BLaER1 (cell line): Measurements from ENCODE around the gene KCNK4.
A peak's percentile ranks its signal among the peaks of the same experiment; 100 is the strongest.

Experiments
- H3K27ac ChIP-seq: shearing (Covaris generic); formaldehyde crosslinking; 2 replicates; pipeline ENCODE4 v1.8.1; 2022
- H3K27me3 ChIP-seq: shearing (Covaris generic); formaldehyde crosslinking; 2 replicates; pipeline ENCODE4 v1.8.1; 2022
- H3K36me3 ChIP-seq: shearing (Covaris generic); formaldehyde crosslinking; 2 replicates; pipeline ENCODE4 v1.8.1; 2022
- H3K4me1 ChIP-seq: shearing (Covaris generic); formaldehyde crosslinking; 2 replicates; pipeline ENCODE4 v1.8.1; 2022
- H3K4me2 ChIP-seq: shearing (Covaris generic); formaldehyde crosslinking; 2 replicates; pipeline ENCODE4 v1.8.1; 2022
- H3K4me3 ChIP-seq: shearing (Covaris generic); formaldehyde crosslinking; 2 replicates; pipeline ENCODE4 v1.8.1; 2022
- H3K9ac ChIP-seq: shearing (Covaris generic); formaldehyde crosslinking; 2 replicates; pipeline ENCODE4 v1.8.1; 2022
- H3K9me3 ChIP-seq: shearing (Covaris generic); formaldehyde crosslinking; 2 replicates; pipeline ENCODE4 v1.8.1; 2022
- H4K20me1 ChIP-seq: shearing (Covaris generic); formaldehyde crosslinking; 2 replicates; pipeline ENCODE4 v1.8.1; 2022
- Cebpa-rat ChIP-seq: shearing (Covaris generic); IDR thresholded peaks from 2 replicates; pipeline ENCODE4 v1.8.1; 2022

Gene KCNK4

DNA sequence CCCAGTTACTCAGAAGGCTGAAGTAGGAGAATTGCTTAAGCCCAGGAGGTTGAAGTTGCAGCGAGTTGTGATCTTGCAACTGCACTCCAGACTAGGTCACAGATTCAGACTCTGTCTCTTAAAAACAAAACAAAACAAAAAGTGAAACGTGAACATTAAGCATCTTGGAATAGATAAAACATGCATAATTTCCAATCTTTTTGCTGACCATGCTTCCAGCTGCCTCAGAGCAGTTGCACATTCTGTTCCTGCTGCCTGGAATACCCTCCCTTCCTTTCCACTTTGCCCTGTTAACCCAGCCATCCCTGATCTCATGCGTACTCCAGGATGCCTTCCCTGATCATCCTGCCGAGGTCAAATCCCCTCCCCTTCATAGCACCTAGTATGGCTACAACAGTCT is 48.2 kb downstream of the KCNK4 start:
- Histone ChIP-seq H4K20me1 (no peaks in the 10 kb centered on the region), H3K27me3 (no peaks in the 10 kb centered on the region), H3K27ac (peak overlapping the region; percentile 90), H3K4me1 (peaks cover 77% of the 10 kb centered on the region), H3K9ac (peak overlapping the region; percentile 71; the same call in 1 of the 2 replicates), H3K4me3 (peak overlapping the region; percentile 65; the same call in 1 of the 2 replicates), H3K36me3 (peaks cover 11% of the 10 kb centered on the region; the same call in 1 of the 2 replicates), H3K9me3 (no peaks in the 10 kb centered on the region), H3K4me2 (peak overlapping the region; percentile 95)
- no peak for TF ChIP-seq Cebpa-rat

DNA sequence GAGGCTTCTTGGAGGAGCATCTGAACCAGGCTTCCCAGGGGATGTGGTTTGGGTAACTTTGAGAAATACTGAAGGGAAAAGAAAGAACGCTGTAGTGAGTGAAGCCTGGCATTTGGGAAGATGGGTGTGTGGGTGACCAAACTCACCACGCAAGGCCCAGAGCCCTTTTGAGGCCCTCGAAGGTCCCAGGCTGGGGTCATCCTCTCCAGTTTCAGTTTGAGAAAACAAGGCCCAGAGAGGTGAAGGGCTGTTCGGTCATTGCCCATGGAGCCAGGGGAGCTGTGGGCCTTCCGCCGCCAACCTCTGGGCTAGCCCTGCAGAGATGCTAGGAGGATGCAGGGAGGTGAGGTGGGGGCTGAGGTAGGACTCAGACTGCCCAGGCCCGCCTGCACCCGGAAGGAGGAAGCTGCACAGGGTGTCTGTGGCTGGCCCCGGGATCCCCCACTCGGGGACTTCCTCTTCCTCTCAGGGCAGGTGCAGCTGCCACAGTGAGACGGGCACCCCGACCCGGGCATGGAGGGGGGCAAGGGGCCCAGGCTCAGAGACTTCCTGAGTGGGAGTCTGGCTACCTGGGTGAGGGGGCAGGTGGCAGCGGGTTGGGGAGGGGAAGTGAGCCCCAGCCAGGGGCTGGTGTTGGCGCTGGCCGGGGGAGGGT is 48.8 kb downstream of the KCNK4 start, which contains the start of gene CCDC88B:
Gene CCDC88B, plus strand, starts transcription at position 451 of the 655 bp plus-strand sequence. Its CDS starts 63 bp downstream, at position 514.
- Histone ChIP-seq H3K4me1 (peaks cover 77% of the 10 kb centered on the region), H3K27me3 (no peaks in the 10 kb centered on the region), H3K4me3 (peak within 1 kb of the TSS; percentile 65), H3K27ac (peak within 1 kb of the TSS; percentile 90), H3K9me3 (no peaks in the 10 kb centered on the region), H4K20me1 (no peaks in the 10 kb centered on the region), H3K36me3 (peaks cover 17% of the 10 kb centered on the region; the same call in 1 of the 2 replicates), H3K4me2 (peak within 1 kb of the TSS; percentile 95), H3K9ac (peak within 1 kb of the TSS; percentile 71)
- no peak for TF ChIP-seq Cebpa-rat

DNA sequence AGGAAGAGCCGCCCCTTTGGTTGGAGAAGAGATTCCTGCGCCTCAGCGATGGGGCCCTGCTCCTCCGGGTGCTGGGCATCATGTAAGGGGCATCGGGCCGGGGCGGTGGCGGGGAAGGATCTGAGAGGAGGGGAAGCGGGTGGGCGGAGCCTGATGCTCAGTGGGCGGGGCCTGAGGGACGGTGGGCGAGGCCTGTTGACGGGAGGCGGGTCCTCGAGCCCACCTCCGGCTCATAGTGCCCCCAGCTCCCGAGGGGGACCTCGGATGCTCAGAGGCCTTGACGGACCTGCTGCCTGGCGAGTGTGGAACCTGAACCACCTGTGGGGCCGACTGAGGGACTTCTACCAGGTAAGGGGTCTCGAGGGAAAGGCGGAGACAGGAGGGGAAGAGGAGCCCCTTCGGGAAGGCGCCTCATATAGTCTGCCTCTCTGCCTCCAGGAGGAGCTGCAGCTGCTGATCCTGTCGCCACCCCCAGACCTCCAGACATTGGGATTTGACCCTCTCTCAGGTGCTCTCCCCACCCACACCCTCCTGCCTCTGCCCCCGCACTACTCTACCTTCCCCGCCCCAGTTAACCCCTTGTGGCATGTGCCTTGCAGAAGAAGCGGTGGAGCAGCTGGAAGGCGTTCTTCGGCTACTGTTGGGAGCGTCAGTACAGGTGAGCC is 49.7 kb downstream of the KCNK4 start:
- peaks cover 73% of the 10 kb centered on the region for H3K4me1 ChIP-seq
- peak overlapping the region; percentile 65 for H3K4me3 ChIP-seq
- H4K20me1 ChIP-seq = no peaks in the 10 kb centered on the region
- H3K4me2 ChIP-seq = peak overlapping the region; percentile 95
- H3K9me3 ChIP-seq = no peaks in the 10 kb centered on the region
- peak overlapping the region; percentile 90 for H3K27ac ChIP-seq
- H3K36me3 ChIP-seq = peaks cover 26% of the 10 kb centered on the region; the same call in 1 of the 2 replicates
- no peaks in the 10 kb centered on the region for H3K27me3 ChIP-seq
- TF ChIP-seq Cebpa-rat = no peak
- H3K9ac ChIP-seq = peak overlapping the region; percentile 71

DNA sequence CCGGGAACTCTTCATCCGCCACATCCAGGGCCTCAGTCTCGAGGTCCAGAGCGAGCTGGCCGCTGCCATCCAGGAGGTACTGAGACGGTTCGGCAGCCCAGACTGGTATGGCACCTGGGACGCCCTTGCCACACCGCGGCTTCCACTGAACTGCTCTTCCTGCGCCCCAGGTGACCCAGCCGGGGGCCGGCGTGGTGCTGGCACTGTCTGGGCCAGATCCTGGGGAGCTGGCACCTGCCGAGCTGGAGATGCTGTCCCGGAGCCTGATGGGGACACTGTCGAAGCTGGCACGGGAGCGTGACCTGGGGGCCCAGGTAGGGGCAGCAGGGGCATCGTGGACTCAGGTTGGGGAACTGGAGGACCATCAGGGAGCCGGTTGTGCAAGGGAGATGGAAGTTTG is 50.3 kb downstream of the KCNK4 start:
- peak overlapping the region; percentile 65 for H3K4me3 ChIP-seq
- no peak for TF ChIP-seq Cebpa-rat
- no peak overlapping the region for H3K9ac ChIP-seq
- H3K27ac ChIP-seq = peak overlapping the region; percentile 90
- no peaks in the 10 kb centered on the region for H3K27me3 ChIP-seq
- H4K20me1 ChIP-seq = no peaks in the 10 kb centered on the region
- H3K9me3 ChIP-seq = no peaks in the 10 kb centered on the region
- H3K4me2 ChIP-seq = peak overlapping the region; percentile 95
- peaks cover 72% of the 10 kb centered on the region for H3K4me1 ChIP-seq
- peaks cover 26% of the 10 kb centered on the region; the same call in 1 of the 2 replicates for H3K36me3 ChIP-seq

DNA sequence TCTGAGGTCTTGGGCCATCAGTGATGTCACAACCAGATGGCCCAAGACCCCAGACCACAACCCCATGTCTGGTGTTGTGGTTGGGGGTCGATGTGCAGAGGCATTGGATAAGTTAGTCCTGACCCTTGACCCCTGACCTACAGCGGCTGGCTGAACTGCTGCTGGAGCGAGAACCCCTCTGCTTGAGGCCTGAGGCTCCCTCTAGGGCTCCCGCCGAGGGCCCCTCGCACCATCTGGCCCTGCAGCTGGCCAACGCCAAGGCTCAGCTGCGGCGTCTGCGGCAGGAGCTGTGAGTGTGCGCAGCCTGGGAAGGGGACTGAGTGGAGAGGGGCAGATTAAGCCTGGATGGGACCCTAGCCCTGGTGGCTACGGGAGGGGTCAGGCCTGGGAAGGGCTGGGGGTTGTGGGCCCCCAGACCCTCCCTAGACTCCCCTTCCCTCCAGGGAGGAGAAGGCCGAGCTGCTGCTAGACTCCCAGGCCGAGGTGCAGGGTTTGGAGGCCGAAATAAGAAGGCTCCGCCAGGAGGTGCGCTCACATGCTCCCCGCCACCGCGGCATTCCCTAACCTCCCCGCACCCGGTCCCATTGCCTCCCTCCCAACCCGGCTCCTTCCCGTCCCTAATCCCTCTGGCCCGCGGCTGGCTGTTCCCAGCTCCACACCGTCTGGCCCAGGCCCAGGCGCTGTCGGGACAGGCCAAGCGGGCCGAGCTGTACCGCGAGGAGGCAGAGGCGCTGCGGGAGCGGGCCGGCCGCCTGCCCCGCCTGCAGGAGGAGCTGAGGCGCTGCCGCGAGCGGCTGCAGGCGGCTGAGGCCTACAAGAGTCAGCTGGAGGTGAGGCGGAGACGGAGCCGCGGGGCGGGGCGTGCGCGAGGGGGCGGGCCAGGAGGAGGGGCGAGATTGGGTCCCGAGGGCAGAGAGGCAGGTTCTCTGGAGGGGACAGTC is 51.0 kb downstream of the KCNK4 start:
- H3K9me3 ChIP-seq = no peaks in the 10 kb centered on the region
- H3K4me1 ChIP-seq = peaks cover 73% of the 10 kb centered on the region
- peak overlapping the region; percentile 29; the same call in 1 of the 2 replicates for H3K4me3 ChIP-seq
- H3K27ac ChIP-seq = peak overlapping the region; percentile 90
- H3K27me3 ChIP-seq = no peaks in the 10 kb centered on the region
- H4K20me1 ChIP-seq = no peaks in the 10 kb centered on the region
- peak overlapping the region; percentile 95 for H3K4me2 ChIP-seq
- H3K9ac ChIP-seq = peak overlapping the region; percentile 47
- no peak for TF ChIP-seq Cebpa-rat
- peaks cover 26% of the 10 kb centered on the region; the same call in 1 of the 2 replicates for H3K36me3 ChIP-seq

DNA sequence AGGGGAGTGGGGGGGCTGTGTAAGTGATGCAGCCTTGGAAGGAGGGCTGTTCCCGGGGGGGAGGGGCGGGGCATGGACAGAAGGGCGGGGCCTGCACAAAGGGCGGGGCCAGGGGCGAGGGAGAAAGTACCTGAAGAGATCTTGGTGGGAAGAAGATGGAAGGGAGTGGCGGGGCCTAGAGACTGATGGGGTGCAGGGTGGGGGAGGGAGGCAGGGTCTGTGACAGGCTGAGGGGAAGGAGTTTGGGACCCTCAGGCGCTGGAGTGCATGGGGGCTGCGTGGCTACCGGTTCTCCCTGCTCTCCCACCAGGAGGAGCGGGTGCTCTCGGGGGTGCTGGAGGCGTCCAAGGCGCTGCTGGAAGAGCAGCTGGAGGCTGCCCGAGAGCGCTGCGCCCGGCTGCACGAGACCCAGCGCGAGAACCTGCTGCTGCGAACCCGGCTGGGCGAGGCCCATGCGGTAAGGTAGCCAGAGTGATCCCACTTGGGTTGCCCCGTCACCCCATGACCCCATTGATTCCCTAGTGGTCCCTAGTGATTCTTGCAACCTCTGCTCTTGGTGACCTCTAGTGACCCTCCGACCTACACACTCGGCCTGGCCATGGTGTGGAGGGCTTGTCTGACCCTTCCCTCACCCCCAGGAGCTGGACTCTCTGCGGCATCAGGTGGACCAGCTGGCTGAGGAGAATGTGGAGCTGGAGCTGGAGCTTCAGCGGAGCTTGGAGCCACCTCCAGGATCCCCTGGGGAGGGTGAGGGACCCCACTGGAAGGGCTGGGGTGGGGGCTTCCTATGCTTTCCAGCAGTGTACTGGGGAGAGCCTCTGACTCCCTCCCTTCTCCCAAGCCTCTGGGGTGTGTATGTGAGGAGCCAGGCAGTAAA is 52.0 kb downstream of the KCNK4 start:
- no peak for TF ChIP-seq Cebpa-rat
- Histone ChIP-seq H4K20me1 (no peaks in the 10 kb centered on the region), H3K27ac (0 out of 2 replicates have a peak overlapping the region, but pooled peaks have one; percentile 49), H3K36me3 (peaks cover 26% of the 10 kb centered on the region; the same call in 1 of the 2 replicates), H3K9me3 (no peaks in the 10 kb centered on the region), H3K4me1 (peaks cover 82% of the 10 kb centered on the region), H3K4me3 (no peak overlapping the region), H3K27me3 (no peaks in the 10 kb centered on the region), H3K4me2 (peak overlapping the region; percentile 95), H3K9ac (no peak overlapping the region)

DNA sequence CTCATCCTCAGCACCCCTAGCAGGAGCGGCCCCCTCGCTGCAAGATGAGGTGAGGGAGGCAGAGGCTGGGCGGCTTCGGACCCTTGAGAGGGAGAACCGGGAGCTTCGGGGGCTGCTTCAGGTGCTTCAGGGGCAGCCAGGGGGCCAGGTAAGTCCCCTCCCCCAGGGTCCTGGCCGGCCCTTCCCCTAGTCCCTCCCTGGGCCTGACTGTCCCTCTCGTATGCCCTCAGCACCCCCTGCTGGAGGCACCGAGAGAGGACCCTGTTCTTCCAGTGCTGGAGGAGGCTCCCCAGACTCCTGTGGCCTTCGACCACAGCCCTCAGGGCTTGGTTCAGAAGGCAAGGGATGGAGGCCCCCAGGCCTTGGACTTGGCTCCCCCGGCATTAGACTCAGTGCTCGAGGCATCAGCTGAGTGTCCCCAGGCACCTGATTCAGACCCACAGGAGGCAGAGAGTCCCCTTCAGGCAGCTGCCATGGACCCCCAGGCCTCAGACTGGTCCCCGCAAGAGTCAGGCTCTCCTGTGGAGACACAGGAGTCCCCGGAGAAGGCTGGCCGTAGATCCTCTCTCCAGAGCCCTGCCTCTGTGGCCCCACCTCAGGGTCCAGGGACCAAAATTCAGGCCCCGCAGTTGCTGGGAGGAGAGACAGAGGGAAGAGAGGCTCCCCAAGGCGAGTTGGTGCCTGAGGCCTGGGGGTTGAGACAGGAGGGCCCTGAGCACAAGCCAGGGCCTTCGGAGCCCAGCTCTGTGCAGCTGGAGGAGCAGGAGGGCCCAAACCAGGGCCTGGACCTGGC is 52.9 kb downstream of the KCNK4 start:
- H3K27ac ChIP-seq = peak overlapping the region; percentile 49
- no peak overlapping the region for H3K4me3 ChIP-seq
- peak overlapping the region; percentile 36 for H3K4me2 ChIP-seq
- H4K20me1 ChIP-seq = no peaks in the 10 kb centered on the region
- peaks cover 26% of the 10 kb centered on the region; the same call in 1 of the 2 replicates for H3K36me3 ChIP-seq
- H3K9ac ChIP-seq = no peak overlapping the region
- H3K4me1 ChIP-seq = peaks cover 83% of the 10 kb centered on the region
- TF ChIP-seq Cebpa-rat = no peak
- no peaks in the 10 kb centered on the region for H3K27me3 ChIP-seq
- H3K9me3 ChIP-seq = no peaks in the 10 kb centered on the region

DNA sequence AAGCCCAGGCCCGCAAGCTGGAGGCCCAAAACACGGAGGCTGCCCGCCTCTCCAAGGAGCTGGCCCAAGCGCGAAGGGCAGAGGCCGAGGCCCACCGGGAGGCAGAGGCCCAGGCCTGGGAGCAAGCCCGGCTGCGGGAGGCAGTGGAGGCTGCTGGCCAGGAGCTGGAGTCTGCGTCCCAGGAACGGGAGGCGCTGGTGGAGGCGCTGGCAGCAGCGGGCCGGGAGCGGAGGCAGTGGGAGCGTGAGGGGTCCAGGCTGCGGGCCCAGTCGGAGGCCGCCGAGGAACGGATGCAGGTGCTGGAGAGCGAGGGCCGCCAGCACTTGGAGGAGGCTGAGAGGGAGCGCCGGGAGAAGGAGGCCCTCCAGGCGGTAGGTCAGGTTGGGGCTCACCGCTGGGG is 53.7 kb downstream of the KCNK4 start:
- no peak overlapping the region for H3K9ac ChIP-seq
- peaks cover 26% of the 10 kb centered on the region; the same call in 1 of the 2 replicates for H3K36me3 ChIP-seq
- H3K27me3 ChIP-seq = no peaks in the 10 kb centered on the region
- no peaks in the 10 kb centered on the region for H4K20me1 ChIP-seq
- no peak overlapping the region for H3K4me3 ChIP-seq
- H3K27ac ChIP-seq = peak overlapping the region; percentile 49; the same call in 1 of the 2 replicates
- H3K4me1 ChIP-seq = peaks cover 83% of the 10 kb centered on the region
- H3K9me3 ChIP-seq = no peaks in the 10 kb centered on the region
- TF ChIP-seq Cebpa-rat = no peak
- H3K4me2 ChIP-seq = peak overlapping the region; percentile 4; the same call in 1 of the 2 replicates
